Measurements from ENCODE around the gene ST3GAL3. TPM values are rescaled to one million over a fixed set of nuclear protein-coding genes. Genes with fewer than 3 reads are reported as not detected.

Gene ST3GAL3
- polyA plus RNA-seq, 1 donor (not counting 4 experiments of a cell fraction or from before 2014, with no cell fraction given) = 10.0 TPM

- H3K4me1 ChIP-seq (ENCODE audit: control insufficient read depth, extremely low read depth, insufficient read depth, low read length) = peaks cover 39% of the 10 kb centered on the region
- peak overlapping the region; percentile 47 for H3K27ac ChIP-seq (ENCODE audit: control insufficient read depth, insufficient read depth, low read length)
- TF ChIP-seq CTCF (optimal IDR thresholded peaks at IDR 0.05 in 1 of 3, IDR thresholded peaks at IDR 0.05 in 1 of 3, conservative IDR thresholded peaks at IDR 0.05 in 1 of 3; ENCODE audit: extremely low read depth in 1 of 3, insufficient read depth in 2 of 3, low read length in 3 of 3) = no peak
- TF ChIP-seq EZH2 (IDR thresholded peaks at IDR 0.05; ENCODE audit: low read length) = no peak
- H3K9me1 ChIP-seq (ENCODE audit: control insufficient read depth, extremely low read depth, insufficient read depth, low read length) = no peaks in the 10 kb centered on the region
- dilution Hi-C loops (cut with MboI; ENCODE audit: extremely low pct_ligation_motif_present, low sequenced_read_pairs) = no loop called here
- peak overlapping the region; percentile 49 for H3K4me2 ChIP-seq (ENCODE audit: control insufficient read depth, extremely low read depth, insufficient read depth, low read depth, low read length)
- H3K27me3 ChIP-seq (ENCODE audit: control insufficient read depth, extremely low read depth, insufficient read depth, low read length) = no peaks in the 10 kb centered on the region
- no peaks in the 10 kb centered on the region for H3K79me2 ChIP-seq (ENCODE audit: control insufficient read depth, insufficient read depth, low read length)
- no peak for DNase-seq (ENCODE audit: low read depth, low spot score)
- no peaks in the 10 kb centered on the region for H3K9me3 ChIP-seq (ENCODE audit: control insufficient read depth, low read depth, low read length)
- H4K20me1 ChIP-seq (ENCODE audit: control insufficient read depth, extremely low read depth, insufficient read depth, low read length) = no peaks in the 10 kb centered on the region
- no peak overlapping the region for H2AFZ ChIP-seq (ENCODE audit: control insufficient read depth, low read length)
- peak; percentile 98 for FAIRE-seq
- H3K4me3 ChIP-seq (ENCODE audit: control insufficient read depth in 2 of 3, extremely low read depth in 1 of 3, insufficient read depth in 2 of 3, low read depth in 1 of 3, low read length in 3 of 3) = no peak overlapping the region
- no peak overlapping the region for H3K9ac ChIP-seq (ENCODE audit: control insufficient read depth, extremely low read depth, insufficient read depth, low read length)
- no peaks in the 10 kb centered on the region for H3K36me3 ChIP-seq (ENCODE audit: control insufficient read depth in 2 of 2, extremely low read depth in 1 of 2, insufficient read depth in 2 of 2, low read length in 2 of 2)
Observed at GRCh38 chr1:43879414-43879813, 172.1 kb downstream of the ST3GAL3 start.

DNA sequence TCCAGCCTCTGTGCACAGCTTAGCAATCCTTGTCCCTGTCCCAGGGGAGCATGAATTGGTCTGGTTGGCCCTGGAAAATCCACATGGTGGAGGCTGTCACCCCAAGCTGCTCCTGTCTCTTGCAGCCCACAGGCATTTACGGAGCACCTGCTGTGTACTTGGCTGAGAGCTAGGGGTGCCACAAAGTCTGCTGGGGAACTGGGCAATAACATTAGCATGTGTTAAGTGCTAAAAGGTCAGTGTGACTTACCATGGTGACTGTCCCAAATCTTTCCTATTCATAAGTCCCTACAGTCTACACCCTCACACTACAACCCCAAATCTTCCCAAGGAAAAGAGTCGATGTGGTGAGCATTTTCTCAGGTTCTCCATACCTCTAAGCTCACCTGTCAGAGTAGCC lies 172.7 kb downstream of the ST3GAL3 start:
- Histone ChIP-seq H3K36me3 (ENCODE audit: control insufficient read depth in 2 of 2, extremely low read depth in 1 of 2, insufficient read depth in 2 of 2, low read length in 2 of 2) (no peaks in the 10 kb centered on the region), H3K27me3 (ENCODE audit: control insufficient read depth, extremely low read depth, insufficient read depth, low read length) (no peaks in the 10 kb centered on the region), H4K20me1 (ENCODE audit: control insufficient read depth, extremely low read depth, insufficient read depth, low read length) (no peaks in the 10 kb centered on the region), H2AFZ (ENCODE audit: control insufficient read depth, low read length) (no peak overlapping the region), H3K4me3 (ENCODE audit: control insufficient read depth in 2 of 3, extremely low read depth in 1 of 3, insufficient read depth in 2 of 3, low read depth in 1 of 3, low read length in 3 of 3) (no peak overlapping the region), H3K9me3 (ENCODE audit: control insufficient read depth, low read depth, low read length) (no peaks in the 10 kb centered on the region), H3K79me2 (ENCODE audit: control insufficient read depth, insufficient read depth, low read length) (no peaks in the 10 kb centered on the region), H3K4me1 (ENCODE audit: control insufficient read depth, extremely low read depth, insufficient read depth, low read length) (peaks cover 45% of the 10 kb centered on the region), H3K27ac (ENCODE audit: control insufficient read depth, insufficient read depth, low read length) (peak overlapping the region; percentile 32), H3K4me2 (ENCODE audit: control insufficient read depth, extremely low read depth, insufficient read depth, low read depth, low read length) (no peak overlapping the region), H3K9me1 (ENCODE audit: control insufficient read depth, extremely low read depth, insufficient read depth, low read length) (no peaks in the 10 kb centered on the region), H3K9ac (ENCODE audit: control insufficient read depth, extremely low read depth, insufficient read depth, low read length) (no peak overlapping the region)
- FAIRE-seq (peak; percentile 67), DNase-seq (ENCODE audit: low read depth, low spot score) (no peak)
- no peak for TF ChIP-seq CTCF (optimal IDR thresholded peaks at IDR 0.05 in 1 of 3, IDR thresholded peaks at IDR 0.05 in 1 of 3, conservative IDR thresholded peaks at IDR 0.05 in 1 of 3; ENCODE audit: extremely low read depth in 1 of 3, insufficient read depth in 2 of 3, low read length in 3 of 3)
- TF ChIP-seq EZH2 (IDR thresholded peaks at IDR 0.05; ENCODE audit: low read length) = no peak
- dilution Hi-C loops (cut with MboI; ENCODE audit: extremely low pct_ligation_motif_present, low sequenced_read_pairs) = no loop called here

Data from keratinocyte (primary cell).